DMS79 (cell line): Measurements from ENCODE around the gene LOXL3.
A peak's percentile ranks its signal among the peaks of the same experiment; 100 is the strongest.
"Not testable (repeated sequence)": the region's sequence is repeated elsewhere in the genome, so short reads cannot be mapped to it uniquely, and the experiment has no call there.

ENCODE experiments used
- DNase-seq: peaks from one replicate; lab custom pipeline; 2025; lab: John Stamatoyannopoulos, UW

Gene LOXL3

GRCh38 chr2:74488643-74489481 is 64.9 kb downstream of the LOXL3 start:
- no peak for DNase-seq

- no peak for DNase-seq
These were observed 67.6 kb downstream of the LOXL3 start for GRCh38 chr2:74486141-74486540.

GRCh38 chr2:74483675-74484164 is 70.0 kb downstream of the LOXL3 start:
- DNase-seq: not testable (repeated sequence)

- DNase-seq: peak; percentile 92
These were observed 70.7 kb downstream of the LOXL3 start, which contains the start of the genes CCDC142 and TTC31 for GRCh38 chr2:74482801-74483674. Gene CCDC142 (minus strand): TSS chr2:74482998. CDS start chr2:74482837, 161 bp downstream. Gene TTC31 (plus strand): TSS chr2:74483081. CDS start chr2:74483096, 15 bp downstream.
